Aorta (tissue), 5 donors: ENCODE results near the gene SMCR8. TPM values are rescaled to one million over a fixed set of nuclear protein-coding genes. Genes with fewer than 3 reads are reported as not detected.
A peak's percentile ranks its signal among the peaks of the same experiment; 100 is the strongest.

ENCODE experiments used
- ATAC-seq: fragments of 200-7000 bp; cut with Tn5 transposase; one replicate; pipeline ENCODE4 v1.9.1; 2022; ENCODE audit warnings: moderate library complexity; ENCODE audit not compliant: low FRiP score
- DNase-seq, 2 donors: peaks; one replicate each; pipeline ENCODE4 v3.0.0-alpha.2; 2020
- H3K27ac ChIP-seq, 2 donors: one replicate each; pipeline ENCODE4 v1.5.1; 2013; ENCODE audit warnings: low read length in 2 of 2, mild to moderate bottlenecking in 2 of 2, moderate library complexity in 2 of 2, control low read depth in 1 of 2, inconsistent platforms in 1 of 2, low read depth in 1 of 2
- H3K27me3 ChIP-seq, 2 donors: one replicate each; pipeline ENCODE4 v1.6.1; 2013; ENCODE audit warnings: control low read depth in 1 of 2, low read length in 1 of 2, mild to moderate bottlenecking in 1 of 2, moderate library complexity in 1 of 2; ENCODE audit not compliant: insufficient read depth in 2 of 2, control insufficient read depth in 1 of 2
- H3K36me3 ChIP-seq, 2 donors: one replicate each; pipeline ENCODE4 v1.6.1; 2013; ENCODE audit warnings: control low read depth in 1 of 2, low read length in 1 of 2, mild to moderate bottlenecking in 1 of 2; ENCODE audit not compliant: insufficient read depth in 2 of 2, control insufficient read depth in 1 of 2
- H3K4me1 ChIP-seq, 2 donors: one replicate each; pipeline ENCODE4 v1.6.1; 2013; ENCODE audit warnings: low read length in 2 of 2, control low read depth in 1 of 2, mild to moderate bottlenecking in 1 of 2, moderate library complexity in 1 of 2; ENCODE audit not compliant: insufficient read depth in 2 of 2, control insufficient read depth in 1 of 2
- H3K4me3 ChIP-seq, 2 donors: one replicate each; pipeline ENCODE4 v1.5.1; 2013; ENCODE audit warnings: low read length in 2 of 2, control low read depth in 1 of 2, mild to moderate bottlenecking in 1 of 2
- H3K9me3 ChIP-seq: one replicate; pipeline ENCODE4 v1.6.1; 2013; ENCODE audit warnings: mild to moderate bottlenecking, low read length; ENCODE audit not compliant: control insufficient read depth
- WGBS, 2 donors: extraction: QIAGEN DNeasy Blood & Tissue Kit; methylation state at CpG; one replicate each; pipeline ENCODE4 v1.1.7; 2013; 5-methylcytosine and 5-hydroxymethylcytosine counted together
- intact Hi-C, 2 donors: fragments of 100-400 bp; cut with DNase I; formaldehyde crosslinking; loops; one replicate each; pipeline versions ENCODE4 v1.14.2 to v1.15.0; 2022
- polyA plus RNA-seq, 2 donors: library from polyadenylated mRNA; stranded (reverse); fragments of 200-250 nt; gene quantifications; one replicate each; pipeline ENCODE4 v1.2.3, GENCODE V29; 2013
- total RNA-seq, 2 donors: library from RNA; stranded (reverse); fragmentation: NEBNext Ultra II Directional; extraction: Animal tissue kit (Norgen Biotek cat#: 25700); gene quantifications; one replicate each; pipeline ENCODE4 v1.2.1, GENCODE V29; 2021
- donor health status: healthy with polysubstance abuse.
- donor health status: Bipolar disorder and iron deficiency.
- donor health status: DM: no; HTN: no; CAD: no.
- donor health status: DM: no; HTN: no; CAD: no.
- donor health status: DM: yes; HTN: yes; CAD: no.

Gene SMCR8
- total and polyA plus RNA-seq, 4 donors: 3.9 to 15.4 (median 7.7) TPM

DNA sequence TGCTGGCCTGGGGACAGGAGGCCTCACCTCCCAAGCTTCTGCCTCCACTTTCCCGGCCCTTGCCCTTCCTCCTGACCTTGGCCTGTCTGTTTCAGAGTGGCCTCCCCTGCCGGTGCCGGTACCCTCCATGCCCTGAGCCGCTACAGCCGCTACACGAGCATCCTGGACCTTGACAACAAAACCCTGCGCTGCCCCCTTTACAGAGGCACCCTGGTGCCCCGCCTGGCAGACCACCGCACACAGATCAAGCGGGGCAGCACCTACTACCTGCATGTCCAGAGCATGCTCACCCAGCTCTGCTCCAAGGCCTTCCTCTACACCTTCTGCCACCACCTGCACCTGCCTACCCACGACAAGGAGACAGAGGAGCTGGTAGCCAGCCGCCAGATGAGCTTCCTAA is 7.4 kb downstream of the SMCR8 start:
- no peak overlapping the region for H3K27ac ChIP-seq
- ATAC-seq (no peak), DNase-seq (peak in 1 of 2 donors; percentile 47)
- no peak overlapping the region for H3K4me3 ChIP-seq
- intact Hi-C loops: no loop called here
- H3K36me3 ChIP-seq: peaks cover 0 to 3% of the 10 kb centered on the region in 2 donors
- 92 to 93% methylated on average over 12 of the region's 12 CpGs for WGBS, 2 donors
- no peaks in the 10 kb centered on the region for H3K9me3 ChIP-seq
- no peaks in the 10 kb centered on the region for H3K27me3 ChIP-seq
- no peaks in the 10 kb centered on the region for H3K4me1 ChIP-seq

DNA sequence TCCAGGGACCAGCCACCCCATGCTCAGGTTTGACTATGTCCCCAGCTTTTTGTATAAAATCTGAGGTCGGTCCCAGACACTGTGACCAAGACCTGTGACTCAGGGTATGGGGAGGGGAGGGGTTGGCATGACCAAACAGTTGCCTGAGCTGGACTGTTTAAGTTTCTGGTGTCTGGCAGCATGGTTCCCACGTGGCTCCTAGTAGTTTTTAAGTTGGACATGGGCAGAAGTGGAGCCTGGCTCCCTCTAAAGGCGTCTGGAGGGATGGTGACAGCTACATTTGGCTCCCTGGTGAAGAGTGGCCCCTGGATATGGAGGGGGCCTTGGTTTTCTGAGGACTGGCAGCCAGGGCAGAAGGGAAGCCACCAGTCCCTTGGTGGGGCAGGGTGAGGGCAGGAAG is 7.9 kb downstream of the SMCR8 start:
- no peaks in the 10 kb centered on the region for H3K9me3 ChIP-seq
- intact Hi-C loops: no loop called here
- ATAC-seq: no peak
- WGBS, 2 donors: 48 to 50% methylated on average over 3 of the region's 3 CpGs
- no peaks in the 10 kb centered on the region for H3K4me1 ChIP-seq
- peak in 1 of 2 donors; percentile 24 for DNase-seq
- no peaks in the 10 kb centered on the region for H3K27me3 ChIP-seq
- no peak overlapping the region for H3K4me3 ChIP-seq
- peaks cover 0 to 3% of the 10 kb centered on the region in 2 donors for H3K36me3 ChIP-seq
- H3K27ac ChIP-seq: no peak overlapping the region

DNA sequence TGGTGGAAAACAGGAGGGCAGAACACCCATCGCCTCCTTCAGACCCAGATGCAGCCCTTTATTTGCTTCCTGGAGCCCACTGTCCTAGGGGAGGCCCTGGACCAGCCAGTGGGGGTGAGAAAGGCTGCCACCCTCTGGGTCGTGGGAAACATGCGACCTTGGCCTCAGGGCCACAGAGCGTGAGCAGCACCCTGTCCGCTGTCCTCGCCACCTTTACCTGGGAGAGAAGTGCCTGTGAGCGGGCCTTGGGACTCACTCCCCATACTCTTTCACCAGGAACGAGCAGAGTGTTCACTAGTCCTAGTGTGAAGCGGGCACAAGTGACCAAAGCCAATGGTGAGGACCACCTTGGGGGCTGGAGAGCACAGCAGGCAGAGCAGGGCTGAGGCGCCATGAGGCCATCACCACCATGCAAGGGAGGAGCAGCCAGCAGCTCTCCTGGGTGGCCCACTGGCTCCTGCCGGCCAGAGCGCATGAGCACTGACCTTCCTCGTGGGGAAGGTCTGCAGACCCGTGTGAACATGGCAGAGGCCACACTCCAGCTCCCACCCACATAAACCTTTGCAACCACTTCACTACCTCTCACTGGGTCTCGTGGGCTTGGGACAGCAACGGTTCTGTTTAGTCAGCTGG is 8.5 kb downstream of the SMCR8 start:
- ATAC-seq (no peak), DNase-seq (peak in 1 of 2 donors; percentile 46)
- Histone ChIP-seq H3K36me3 (peaks cover 0 to 3% of the 10 kb centered on the region in 2 donors), H3K27me3 (no peaks in the 10 kb centered on the region), H3K4me3 (no peak overlapping the region), H3K4me1 (no peaks in the 10 kb centered on the region), H3K9me3 (no peaks in the 10 kb centered on the region), H3K27ac (no peak overlapping the region)
- WGBS, 2 donors: 86 to 91% methylated on average over 16 of the region's 16 CpGs
- intact Hi-C loops: no loop called here

DNA sequence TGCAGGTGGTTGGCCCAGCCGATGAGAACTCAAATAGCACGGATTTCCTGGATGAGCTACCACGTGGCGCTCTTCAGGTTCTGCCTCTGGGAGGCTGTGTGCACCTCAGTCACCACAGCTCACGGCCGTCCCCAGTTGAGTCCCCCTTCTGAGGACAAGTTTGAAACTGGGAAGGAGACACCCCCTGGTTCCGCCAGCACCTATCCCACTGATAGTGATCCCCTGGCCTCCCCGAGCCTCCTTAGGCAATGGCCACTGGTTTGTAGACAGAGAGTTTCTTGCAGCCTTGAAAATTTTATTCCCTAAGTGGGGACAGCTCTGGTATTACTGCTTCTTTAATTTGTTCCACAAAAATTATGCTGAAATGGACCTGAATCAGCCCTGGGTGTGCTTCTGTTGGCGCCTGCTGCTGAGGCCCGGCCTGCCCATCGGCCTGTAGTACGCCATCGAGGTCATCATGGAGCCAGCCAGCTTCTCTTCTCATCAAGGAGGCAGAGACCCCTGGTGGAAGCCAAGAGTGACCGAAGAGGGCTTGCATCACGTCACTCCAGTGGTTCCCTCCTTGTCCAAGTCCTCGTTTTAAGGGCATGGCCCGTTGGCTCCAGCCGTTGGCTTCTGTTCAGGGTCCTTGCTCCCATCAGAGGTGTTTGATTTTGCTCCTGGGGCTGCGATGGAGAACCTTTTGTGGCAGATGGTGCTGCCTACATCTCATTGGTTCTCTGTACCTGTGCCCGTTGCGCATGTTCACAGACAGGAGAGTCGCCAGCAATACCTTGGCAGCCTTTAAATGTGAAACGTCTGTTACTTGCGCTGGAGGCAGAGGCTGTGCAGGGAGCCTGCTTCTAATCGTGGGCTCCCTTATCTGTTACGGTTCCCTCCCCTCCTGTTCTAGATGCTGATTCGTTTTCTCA is 9.3 kb downstream of the SMCR8 start:
- ATAC-seq: peak; percentile 42
- Histone ChIP-seq H3K9me3 (no peaks in the 10 kb centered on the region), H3K27me3 (no peaks in the 10 kb centered on the region), H3K27ac (no peak overlapping the region), H3K36me3 (peaks cover 0 to 3% of the 10 kb centered on the region in 2 donors), H3K4me1 (no peaks in the 10 kb centered on the region), H3K4me3 (no peak overlapping the region)
- WGBS, 2 donors: 90 to 91% methylated on average over 27 of the region's 27 CpGs
- peak in 1 of 2 donors; percentile 40 for DNase-seq
- intact Hi-C loops: no loop called here

DNA sequence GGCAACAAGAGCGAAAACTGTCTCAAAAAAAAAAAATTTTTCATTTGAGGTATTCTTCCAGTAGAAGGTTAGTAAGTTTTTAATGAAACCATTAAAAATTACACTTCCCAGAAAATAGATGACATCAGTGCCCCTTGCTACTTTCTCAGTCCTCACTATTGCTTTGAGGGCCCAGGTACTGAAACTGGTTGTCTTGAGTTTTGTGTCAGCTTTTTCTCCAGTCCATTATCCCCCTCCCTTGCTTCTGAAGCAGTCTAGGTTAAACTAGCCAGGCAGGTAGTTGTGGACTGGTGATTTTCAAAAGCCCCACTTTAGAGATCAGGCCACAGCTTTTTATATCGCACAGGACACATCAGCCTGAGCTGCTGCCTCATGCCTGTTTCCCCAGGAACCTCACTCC is 10.9 kb downstream of the SMCR8 start:
- no peaks in the 10 kb centered on the region for H3K27me3 ChIP-seq
- no peaks in the 10 kb centered on the region for H3K4me1 ChIP-seq
- peaks cover 0 to 3% of the 10 kb centered on the region in 2 donors for H3K36me3 ChIP-seq
- H3K4me3 ChIP-seq: no peak overlapping the region
- no peak for DNase-seq
- ATAC-seq: no peak
- WGBS, 2 donors: 95 to 100% methylated on average over 2 of the region's 2 CpGs
- H3K27ac ChIP-seq: no peak overlapping the region
- intact Hi-C loops: no loop called here
- H3K9me3 ChIP-seq: no peaks in the 10 kb centered on the region

DNA sequence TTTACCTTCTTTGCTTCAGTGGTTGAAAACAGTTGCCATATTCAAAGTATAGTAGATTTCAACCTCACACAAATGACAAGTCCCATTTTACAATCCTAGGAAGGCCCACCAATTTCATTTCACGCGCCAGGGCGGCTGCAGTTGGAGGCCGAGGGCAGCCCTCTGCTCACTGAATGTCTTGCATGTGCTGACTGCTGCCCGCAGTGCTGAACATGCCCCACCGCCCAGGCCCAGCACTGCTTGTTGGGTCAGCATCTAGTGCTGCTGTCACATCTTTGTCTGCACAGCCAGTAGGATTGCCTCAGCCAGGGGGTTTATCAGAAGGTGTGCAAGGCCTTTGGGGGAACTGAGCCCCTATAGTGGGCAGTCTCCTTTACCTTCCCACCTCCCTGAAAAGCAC is 11.5 kb downstream of the SMCR8 start:
- DNase-seq: no peak
- H3K4me1 ChIP-seq: no peaks in the 10 kb centered on the region
- H3K27ac ChIP-seq: no peak overlapping the region
- H3K27me3 ChIP-seq: no peaks in the 10 kb centered on the region
- WGBS, 2 donors: 89 to 91% methylated on average over 6 of the region's 6 CpGs
- H3K9me3 ChIP-seq: no peaks in the 10 kb centered on the region
- intact Hi-C loops: no loop called here
- peaks cover 0 to 3% of the 10 kb centered on the region in 2 donors for H3K36me3 ChIP-seq
- H3K4me3 ChIP-seq: no peak overlapping the region
- no peak for ATAC-seq

DNA sequence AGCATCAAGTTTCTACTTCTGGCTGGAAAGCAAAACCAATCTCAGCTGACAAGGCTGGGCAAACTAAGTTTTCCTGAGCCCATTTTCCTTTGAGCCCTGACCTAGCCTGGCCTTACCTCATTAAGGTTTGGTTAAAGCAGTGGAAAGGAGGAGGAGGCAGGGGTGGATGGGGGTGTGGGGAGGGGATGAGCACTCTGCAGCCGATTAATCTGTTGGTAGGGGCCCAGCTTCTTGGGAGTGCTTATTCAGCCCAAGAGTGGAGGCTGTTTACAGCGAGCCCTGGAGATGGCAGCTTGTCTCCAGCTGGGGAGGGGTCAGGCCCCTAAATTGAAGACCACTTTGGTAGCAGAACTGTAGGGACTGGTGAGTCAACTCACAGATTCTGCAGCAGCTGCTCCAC is 12.0 kb downstream of the SMCR8 start:
- DNase-seq (no peak), ATAC-seq (no peak)
- Histone ChIP-seq H3K27ac (no peak overlapping the region), H3K4me1 (no peaks in the 10 kb centered on the region), H3K4me3 (no peak overlapping the region), H3K9me3 (no peaks in the 10 kb centered on the region), H3K36me3 (peaks cover 0 to 3% of the 10 kb centered on the region in 2 donors), H3K27me3 (no peaks in the 10 kb centered on the region)
- 67 to 73% methylated on average over 2 of the region's 2 CpGs for WGBS, 2 donors
- intact Hi-C loops: no loop called here

DNA sequence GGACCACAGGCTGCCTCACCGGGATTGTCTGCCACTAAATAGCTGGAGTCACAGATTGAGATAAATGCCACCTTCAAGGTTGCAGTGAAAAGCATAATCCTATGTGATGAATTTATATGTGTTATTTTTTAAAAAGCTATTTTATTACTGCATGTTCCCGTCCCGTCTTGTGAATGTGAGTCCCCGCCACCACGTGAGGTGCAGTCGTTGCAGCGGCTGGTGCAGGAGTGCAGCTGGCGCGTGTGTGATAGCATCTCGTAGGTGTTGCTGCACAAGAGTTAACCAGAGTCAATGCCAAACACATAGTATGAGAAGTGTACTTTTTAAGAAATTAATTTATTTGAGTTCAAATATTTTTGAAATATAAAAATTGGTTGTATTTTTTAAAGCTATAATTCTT is 12.5 kb downstream of the SMCR8 start:
- Histone ChIP-seq H3K4me3 (no peak overlapping the region), H3K27me3 (no peaks in the 10 kb centered on the region), H3K4me1 (no peaks in the 10 kb centered on the region), H3K27ac (no peak overlapping the region), H3K9me3 (no peaks in the 10 kb centered on the region), H3K36me3 (peaks cover 0 to 2% of the 10 kb centered on the region in 2 donors)
- WGBS, 2 donors: 87 to 90% methylated on average over 10 of the region's 10 CpGs
- intact Hi-C loops: no loop called here
- no peak for DNase-seq
- no peak for ATAC-seq
